HL-60 (cell line): ENCODE results near the gene TC2N.

Experiments
- DNase-seq, 2 experiments: peaks; one replicate each; pipeline ENCODE4 v3.0.0-alpha.2; 2010 to 2020; ENCODE audit warnings: low read depth in 1 of 2, low spot score in 1 of 2
- H3K27ac ChIP-seq: fragments of 250-450 bp; sonication (Bioruptor Pico); replicated peaks from 2 replicates; pipeline ENCODE4 v1.5.1; 2020; ENCODE audit warnings: mild to moderate bottlenecking, moderate library complexity
- H3K27me3 ChIP-seq: fragments of 250-450 bp; sonication (Bioruptor Pico); 2 replicates; pipeline ENCODE4 v1.5.1; 2021; ENCODE audit warnings: mild to moderate bottlenecking, moderate library complexity; ENCODE audit not compliant: insufficient read depth, poor library complexity, severe bottlenecking
- H3K4me3 ChIP-seq: replicated peaks from 2 replicates; pipeline ENCODE4 v1.5.1; 2011; ENCODE audit warnings: mild to moderate bottlenecking, control low read depth, low read length; ENCODE audit not compliant: insufficient read depth
- CTCF ChIP-seq: IDR thresholded peaks from one replicate; pipeline ENCODE4 v1.5.1; 2011; ENCODE audit warnings: low read length, control low read depth, inconsistent platforms; ENCODE audit not compliant: insufficient read depth
- GABPA ChIP-seq: IDR thresholded peaks from 2 replicates; pipeline ENCODE4 v1.6.1; 2012; ENCODE audit warnings: low read depth
- POLR2AphosphoS5 ChIP-seq: IDR thresholded peaks from 2 replicates; pipeline ENCODE4 v1.6.1; 2012; ENCODE audit warnings: low read depth
- REST ChIP-seq: IDR thresholded peaks from 2 replicates; pipeline ENCODE4 v1.6.1; 2012; ENCODE audit warnings: low read depth; ENCODE audit not compliant: insufficient replicate concordance
- SPI1 ChIP-seq: IDR thresholded peaks from 2 replicates; pipeline ENCODE4 v1.6.1; 2012; ENCODE audit warnings: low read depth, mild to moderate bottlenecking, borderline replicate concordance

Gene TC2N

GRCh38 chr14:91861091-91861490 is 6.2 kb downstream of the TC2N start:
- no peak for DNase-seq
- peaks cover 3% of the 10 kb centered on the region for H3K27me3 ChIP-seq
- no peak overlapping the region for H3K4me3 ChIP-seq
- no peak overlapping the region for H3K27ac ChIP-seq
- TF ChIP-seq SPI1 (no peak), REST (no peak), POLR2AphosphoS5 (no peak), CTCF (no peak), GABPA (no peak)

DNA sequence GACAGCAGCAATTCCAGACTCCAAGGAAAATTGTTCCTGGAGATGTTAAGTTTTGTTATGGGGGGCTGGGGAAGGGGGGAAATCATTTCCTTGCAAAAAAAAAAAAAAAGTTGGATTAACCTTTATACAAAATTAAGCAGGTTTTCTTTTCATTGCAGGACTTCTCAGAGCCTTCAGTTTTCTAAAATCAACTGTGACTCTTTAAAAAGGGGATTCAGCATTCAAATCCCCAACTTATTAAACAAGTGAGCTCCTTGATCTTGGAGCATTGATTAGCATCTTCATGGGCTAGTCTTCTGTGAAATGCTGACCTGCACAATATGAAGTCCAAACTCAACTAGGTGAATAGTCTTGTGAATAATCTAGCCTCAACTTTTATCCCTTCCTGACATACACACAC is 7.1 kb downstream of the TC2N start:
- no peak for DNase-seq
- Histone ChIP-seq H3K27me3 (no peaks in the 10 kb centered on the region), H3K27ac (no peak overlapping the region), H3K4me3 (no peak overlapping the region)
- no peak for TF ChIP-seq GABPA
- no peak for TF ChIP-seq POLR2AphosphoS5

GRCh38 chr14:91858536-91859275 is 8.6 kb downstream of the TC2N start:
- Histone ChIP-seq H3K27ac (no peak overlapping the region), H3K27me3 (no peaks in the 10 kb centered on the region), H3K4me3 (no peak overlapping the region)
- TF ChIP-seq GABPA (no peak), CTCF (no peak), POLR2AphosphoS5 (no peak), REST (no peak), SPI1 (no peak)
- no peak for DNase-seq

GRCh38 chr14:91857614-91858013 is 9.7 kb downstream of the TC2N start:
- no peak overlapping the region for H3K4me3 ChIP-seq
- no peak overlapping the region for H3K27ac ChIP-seq
- DNase-seq, result no peak
- peaks cover 3% of the 10 kb centered on the region for H3K27me3 ChIP-seq
- TF ChIP-seq POLR2AphosphoS5 (no peak), GABPA (no peak), REST (no peak), CTCF (no peak), SPI1 (no peak)
